Glutamatergic neuron (in vitro differentiated cells): ENCODE measurements around the gene EPHA4. TPM values are rescaled to one million over a fixed set of nuclear protein-coding genes. Genes with fewer than 3 reads are reported as not detected.

Experiments
- DNase-seq: peaks from one replicate; pipeline ENCODE4 v3.0.0; 2022
- H3K27ac Mint-ChIP-seq: one replicate; pipeline ENCODE4 v1.8.0; 2020; ENCODE audit warnings: mild to moderate bottlenecking, mixed read lengths, inconsistent platforms; ENCODE audit not compliant: unreplicated experiment
- H3K27me3 Mint-ChIP-seq: one replicate; pipeline ENCODE4 v1.8.0; 2020; ENCODE audit warnings: mild to moderate bottlenecking, moderate library complexity, mixed read lengths, inconsistent platforms; ENCODE audit not compliant: unreplicated experiment
- H3K36me3 Mint-ChIP-seq: one replicate; pipeline ENCODE4 v1.8.0; 2020; ENCODE audit warnings: mild to moderate bottlenecking, mixed read lengths, inconsistent platforms; ENCODE audit not compliant: unreplicated experiment
- H3K4me1 Mint-ChIP-seq: one replicate; pipeline ENCODE4 v1.8.0; 2020; ENCODE audit warnings: mild to moderate bottlenecking, low read depth, mixed read lengths, inconsistent platforms; ENCODE audit not compliant: unreplicated experiment
- H3K4me3 Mint-ChIP-seq: one replicate; pipeline ENCODE4 v1.8.0; 2020; ENCODE audit warnings: mild to moderate bottlenecking, mixed read lengths, inconsistent platforms; ENCODE audit not compliant: unreplicated experiment
- H3K9me3 Mint-ChIP-seq: one replicate; pipeline ENCODE4 v1.8.0; 2020; ENCODE audit warnings: mild to moderate bottlenecking, moderate library complexity, mixed read lengths, inconsistent platforms; ENCODE audit not compliant: unreplicated experiment
- CTCF ChIP-seq: fragments of 200-600 bp; sonication (generic); IDR thresholded peaks from one replicate; pipeline ENCODE4 v1.5.0; 2021; ENCODE audit not compliant: partially characterized antibody, unreplicated experiment
- total RNA-seq: library from RNA; stranded (reverse); fragmentation: NEBNext Ultra II Directional; extraction: Animal tissue kit (Norgen Biotek cat#: 25700); gene quantifications from one replicate; pipeline ENCODE4 v1.2.1, GENCODE V29; 2021; ENCODE audit not compliant: unreplicated experiment

EPHA4 gene
- total RNA-seq, 1 donor from 2014 or later = 57.2 TPM

- Mint-ChIP-seq H3K36me3 (no peaks in the 10 kb centered on the region), H3K9me3 (no peaks in the 10 kb centered on the region), H3K27me3 (no peaks in the 10 kb centered on the region), H3K4me1 (no peaks in the 10 kb centered on the region), H3K27ac (no peak overlapping the region), H3K4me3 (no peak overlapping the region)
- no peak for TF ChIP-seq CTCF
- no peak for DNase-seq
Observed at GRCh38 chr2:221504905-221505304, 67.2 kb downstream of the EPHA4 start.

DNA sequence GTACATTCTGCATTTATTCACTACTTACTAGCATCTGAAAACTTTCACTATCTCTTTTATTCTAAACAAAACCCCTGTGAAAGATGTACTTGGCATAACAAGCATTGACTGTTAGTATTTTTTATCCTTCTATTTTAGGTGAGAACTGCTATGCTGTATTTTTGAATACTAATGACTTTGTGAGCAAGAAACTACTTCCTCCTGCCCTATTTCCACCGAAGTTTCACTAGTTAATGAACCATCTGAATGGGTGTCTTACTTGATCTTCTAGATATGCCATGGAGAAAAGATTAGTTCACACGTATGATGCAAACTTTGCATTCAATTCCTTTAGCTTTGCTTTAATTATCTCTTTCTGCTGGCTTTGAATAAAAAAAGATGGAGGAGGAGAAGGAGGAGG is 68.1 kb downstream of the EPHA4 start:
- Mint-ChIP-seq H3K4me1 (no peaks in the 10 kb centered on the region), H3K4me3 (no peak overlapping the region), H3K36me3 (no peaks in the 10 kb centered on the region), H3K27ac (no peak overlapping the region), H3K9me3 (no peaks in the 10 kb centered on the region), H3K27me3 (no peaks in the 10 kb centered on the region)
- no peak for DNase-seq
- no peak for TF ChIP-seq CTCF

- Mint-ChIP-seq H3K4me1 (no peaks in the 10 kb centered on the region), H3K27ac (no peak overlapping the region), H3K4me3 (no peak overlapping the region), H3K9me3 (no peaks in the 10 kb centered on the region), H3K36me3 (no peaks in the 10 kb centered on the region), H3K27me3 (no peaks in the 10 kb centered on the region)
- no peak for TF ChIP-seq CTCF
- no peak for DNase-seq
Observed at GRCh38 chr2:221502270-221503010, 69.7 kb downstream of the EPHA4 start.

DNA sequence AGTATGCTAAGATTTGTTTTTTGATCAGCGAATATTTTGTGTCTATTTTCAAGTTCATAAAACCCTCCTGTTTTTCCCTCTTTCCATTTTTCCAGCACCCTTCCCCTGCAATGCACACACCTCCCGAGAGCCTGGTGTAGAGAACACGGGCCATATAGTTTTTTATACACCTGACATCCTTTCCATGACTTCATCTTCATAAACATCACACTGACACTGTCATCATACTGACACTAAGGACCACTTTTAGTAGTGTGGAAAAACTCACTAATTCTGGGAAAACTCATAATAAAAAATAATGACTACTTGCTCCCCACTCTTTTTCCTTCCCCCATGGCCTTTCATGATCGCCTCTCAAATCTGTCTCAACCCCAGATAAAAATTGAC is 70.2 kb downstream of the EPHA4 start:
- TF ChIP-seq CTCF = no peak
- Mint-ChIP-seq H3K36me3 (no peaks in the 10 kb centered on the region), H3K27ac (no peak overlapping the region), H3K4me1 (no peaks in the 10 kb centered on the region), H3K9me3 (no peaks in the 10 kb centered on the region), H3K4me3 (no peak overlapping the region), H3K27me3 (no peaks in the 10 kb centered on the region)
- DNase-seq = no peak

DNA sequence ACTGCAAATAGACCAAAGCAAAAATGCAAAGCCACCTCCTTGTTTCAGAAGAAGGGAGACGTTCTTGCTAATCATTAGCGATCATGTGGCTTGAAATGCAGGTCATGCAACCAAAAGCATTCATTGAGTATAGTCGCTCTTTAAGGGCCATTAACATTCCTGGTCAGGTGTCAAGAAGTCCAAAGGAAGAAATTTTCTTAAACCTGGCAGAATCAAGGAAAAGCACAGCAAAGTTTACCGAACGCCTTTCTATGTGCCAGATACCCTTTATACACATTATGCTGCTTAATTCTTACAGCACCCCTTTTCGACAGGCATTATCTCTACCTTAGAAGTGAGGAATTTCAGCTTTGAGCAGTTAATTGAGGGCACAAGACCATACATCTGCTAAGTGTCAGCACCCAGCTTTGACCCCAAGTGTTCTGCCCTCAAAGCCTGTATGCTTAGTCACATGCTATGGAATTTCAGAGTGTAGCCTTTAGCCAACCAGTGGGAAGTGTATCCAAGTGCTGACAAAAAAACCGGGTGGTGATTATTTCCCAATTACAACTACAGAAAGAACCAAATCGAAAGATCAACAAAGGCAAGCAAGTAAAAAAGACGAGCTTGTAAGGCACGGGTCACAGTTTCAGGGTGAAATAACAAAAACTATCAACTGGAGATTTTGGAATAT is 70.8 kb downstream of the EPHA4 start:
- no peak overlapping the region for H3K4me3 Mint-ChIP-seq
- H3K27me3 Mint-ChIP-seq = no peaks in the 10 kb centered on the region
- DNase-seq = no peak
- TF ChIP-seq CTCF = no peak
- no peaks in the 10 kb centered on the region for H3K4me1 Mint-ChIP-seq
- H3K9me3 Mint-ChIP-seq = no peaks in the 10 kb centered on the region
- no peak overlapping the region for H3K27ac Mint-ChIP-seq
- no peaks in the 10 kb centered on the region for H3K36me3 Mint-ChIP-seq
